Coronary artery (tissue), 2 donors: ENCODE results near the gene APLP1.
"Not testable (repeated sequence)": the region's sequence is repeated elsewhere in the genome, so short reads cannot be mapped to it uniquely, and the experiment has no call there.

Experiments
- DNase-seq: peaks from one replicate; pipeline ENCODE4 v3.0.0-alpha.2; 2017; ENCODE audit warnings: low spot score
- H3K27ac ChIP-seq, 2 donors: fragments of 200-600 bp; sonication (generic); one replicate each; pipeline ENCODE4 v1.5.1; 2016 to 2019
- H3K4me3 ChIP-seq: fragments of 200-600 bp; sonication (generic); 2 replicates; pipeline ENCODE4 v1.5.1; 2016; ENCODE audit warnings: mild to moderate bottlenecking, moderate library complexity
- CTCF ChIP-seq: fragments of 200-600 bp; sonication (generic); IDR thresholded peaks from one replicate; pipeline ENCODE4 v1.5.1; 2019; ENCODE audit warnings: antibody characterized with exemption

Gene APLP1

GRCh38 chr19:35885904-35886303, 17.5 kb downstream of the APLP1 start:
- TF ChIP-seq CTCF = no peak
- H3K4me3 ChIP-seq = no peak overlapping the region
- no peak overlapping the region for H3K27ac ChIP-seq
- no peak for DNase-seq

GRCh38 chr19:35887197-35887596, 18.8 kb downstream of the APLP1 start:
- TF ChIP-seq CTCF = no peak
- no peak for DNase-seq
- no peak overlapping the region for H3K4me3 ChIP-seq
- H3K27ac ChIP-seq = no peak overlapping the region

- no peak overlapping the region for H3K27ac ChIP-seq
- no peak for TF ChIP-seq CTCF
- no peak for DNase-seq
- H3K4me3 ChIP-seq = no peak overlapping the region
Measured at GRCh38 chr19:35888398-35888797, 20.0 kb downstream of the APLP1 start.

- Histone ChIP-seq H3K4me3 (no peak overlapping the region), H3K27ac (no peak overlapping the region)
- DNase-seq = no peak
- no peak for TF ChIP-seq CTCF
Measured at GRCh38 chr19:35889370-35890112, 21.2 kb downstream of the APLP1 start.

GRCh38 chr19:35890113-35890650, 21.8 kb downstream of the APLP1 start:
- no peak for TF ChIP-seq CTCF
- DNase-seq = no peak
- no peak overlapping the region for H3K4me3 ChIP-seq
- no peak overlapping the region for H3K27ac ChIP-seq

GRCh38 chr19:35891819-35892218, 23.4 kb downstream of the APLP1 start:
- not testable (repeated sequence) for DNase-seq, H3K4me3 ChIP-seq

GRCh38 chr19:35894342-35894741, 26.0 kb downstream of the APLP1 start:
- Histone ChIP-seq H3K27ac (no peak overlapping the region), H3K4me3 (no peak overlapping the region)
- no peak for DNase-seq
- TF ChIP-seq CTCF = no peak

More at GRCh38 chr19:35891819-35892218, 23.4 kb downstream of the APLP1 start:
- H3K27ac ChIP-seq = not testable (repeated sequence)
